ENCODE results near the gene UPK1A. TPM values are rescaled to one million over a fixed set of nuclear protein-coding genes. Genes with fewer than 3 reads are reported as not detected.

UPK1A gene
- total RNA-seq, 1 donor from 2014 or later: 0.49 TPM

DNA sequence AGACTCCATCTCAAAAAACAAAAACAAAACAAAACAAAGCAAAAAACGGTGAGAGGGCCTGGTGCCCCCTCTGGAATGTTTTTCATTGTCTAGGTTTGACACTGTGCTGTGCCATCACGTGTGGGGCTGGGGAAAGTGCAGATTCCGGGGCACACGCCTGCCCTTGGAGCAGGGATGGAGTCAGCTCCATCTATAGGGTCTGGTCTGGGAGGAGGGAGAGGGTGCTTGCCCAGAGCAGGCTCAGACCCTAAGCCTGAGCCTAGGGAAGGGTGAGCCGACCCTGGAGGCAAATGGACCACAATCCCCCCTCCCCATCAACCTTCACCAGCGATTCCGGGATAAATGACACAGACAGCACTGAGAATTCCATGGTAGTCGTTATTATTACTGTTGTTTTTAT is 27.1 kb downstream of the UPK1A start:
- no peak for DNase-seq

DNA sequence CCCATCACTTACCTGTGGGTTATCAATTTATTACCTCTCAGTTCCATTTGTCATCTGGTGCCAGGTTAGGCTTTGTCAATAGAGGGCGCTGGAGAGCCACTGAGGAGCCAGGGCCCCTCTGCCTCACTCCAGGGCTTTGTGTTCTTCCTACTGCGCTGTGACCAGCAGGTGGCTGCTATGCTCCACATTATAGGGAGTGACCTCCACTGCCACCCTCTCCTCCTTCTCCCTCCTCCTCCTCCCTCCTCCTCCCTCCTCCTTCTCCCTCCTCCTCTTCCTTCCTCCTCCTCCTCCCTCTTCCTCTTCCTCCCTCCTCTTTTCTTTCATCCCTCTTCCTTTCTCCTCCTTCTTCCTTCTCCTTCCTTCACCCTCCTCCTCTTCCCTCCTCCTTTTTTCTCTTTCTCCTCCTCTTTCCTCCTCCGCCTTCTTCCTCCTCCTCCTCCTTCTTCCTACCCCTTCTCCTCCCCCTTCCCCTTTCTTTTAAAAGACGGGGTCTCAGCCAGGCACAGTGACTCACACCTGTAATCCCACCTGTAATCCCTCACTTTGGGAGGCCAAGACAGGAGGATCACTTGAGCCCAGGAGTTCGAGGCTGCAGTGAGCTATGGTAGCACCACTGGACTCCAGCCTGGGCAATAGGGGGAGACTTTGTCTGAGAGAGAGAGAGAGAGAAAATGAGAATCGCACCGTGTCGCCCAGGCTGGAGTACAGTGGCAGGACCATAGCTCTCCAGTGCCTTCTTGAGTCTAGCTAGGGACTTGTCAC is 27.7 kb downstream of the UPK1A start:
- peak; percentile 45 for DNase-seq

DNA sequence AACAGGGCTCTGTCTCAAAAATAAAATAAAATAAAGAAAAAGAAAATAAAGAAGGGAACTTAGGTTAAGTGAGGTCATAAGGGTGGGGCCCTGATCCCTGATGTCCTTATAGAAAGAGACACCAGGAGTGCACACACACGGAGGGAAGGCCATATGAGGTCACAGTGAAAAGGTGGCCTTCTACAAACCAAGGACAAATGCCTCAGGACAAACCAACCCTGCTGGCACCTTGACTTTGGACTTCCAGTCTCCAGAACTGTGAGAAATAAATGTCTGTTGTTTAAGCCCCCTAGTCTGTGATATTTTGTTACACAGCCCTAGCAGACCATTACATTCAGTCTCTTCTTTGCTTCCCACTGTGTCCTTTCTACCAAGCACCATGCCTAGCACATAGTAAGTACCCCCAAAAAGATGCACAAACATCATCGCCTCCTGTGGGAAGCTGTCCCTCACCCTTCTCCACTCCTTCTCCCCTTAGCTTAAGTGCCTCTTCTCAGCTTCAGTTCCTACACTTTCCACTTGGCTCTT is 29.6 kb downstream of the UPK1A start:
- DNase-seq: no peak

DNA sequence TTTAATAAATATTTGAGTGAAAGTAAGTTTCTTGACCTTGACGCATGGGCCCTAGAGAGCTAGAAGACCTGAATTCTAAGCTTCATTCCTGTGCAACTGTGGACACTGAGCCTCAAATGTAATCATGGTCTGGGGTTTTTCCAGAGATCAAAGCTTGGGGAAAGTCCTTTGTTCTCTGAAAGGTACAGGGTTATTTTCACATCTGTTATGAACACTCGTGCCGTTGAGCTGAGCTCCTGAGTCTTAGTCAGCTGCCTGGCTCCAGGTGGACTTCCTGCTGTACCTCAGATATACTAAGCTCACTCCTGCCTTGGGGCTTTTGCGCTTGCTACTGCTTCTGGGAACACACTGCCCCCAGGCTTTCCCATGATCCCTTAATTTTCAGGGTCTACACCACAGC is 30.5 kb downstream of the UPK1A start:
- no peak for DNase-seq

DNA sequence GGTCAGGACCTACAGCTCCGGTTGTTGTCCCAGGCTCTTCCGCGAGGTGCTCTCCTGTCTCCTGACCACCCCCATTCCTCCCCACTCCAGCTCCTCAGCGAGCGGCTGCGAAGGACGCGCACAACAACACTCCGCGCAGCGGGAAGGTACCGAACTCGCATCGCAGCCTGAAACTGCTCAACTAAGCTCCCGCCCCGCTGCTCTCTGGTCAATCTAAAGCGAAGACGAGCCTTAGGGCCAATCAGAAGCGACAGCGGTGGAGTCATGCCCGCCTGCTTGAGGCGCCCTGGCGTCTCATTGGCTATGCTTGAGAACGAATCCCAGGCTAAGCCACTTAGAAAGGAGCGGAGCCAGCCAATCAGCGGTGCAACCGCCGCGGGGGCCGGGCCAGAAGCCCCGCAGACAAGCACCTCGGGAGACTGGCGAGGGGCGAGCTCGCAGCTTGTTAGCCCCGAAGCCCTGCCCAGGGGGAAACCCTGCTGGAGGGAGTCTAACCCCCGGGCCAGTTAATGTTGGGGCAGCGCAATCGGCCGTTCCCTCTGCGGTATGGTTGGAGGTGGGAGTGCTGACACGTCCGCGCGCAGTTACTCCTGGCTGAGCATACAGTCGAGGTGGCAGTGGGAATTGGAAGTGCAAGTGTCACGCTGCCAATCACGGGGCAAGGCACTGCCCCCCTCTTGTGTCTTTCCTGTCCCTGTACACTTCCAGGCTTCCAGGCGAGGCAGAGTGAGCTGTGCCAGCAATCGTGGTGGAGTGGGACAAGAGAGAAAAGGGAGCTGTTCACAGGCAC is 36.1 kb downstream of the UPK1A start:
- peak; percentile 95 for DNase-seq

DNA sequence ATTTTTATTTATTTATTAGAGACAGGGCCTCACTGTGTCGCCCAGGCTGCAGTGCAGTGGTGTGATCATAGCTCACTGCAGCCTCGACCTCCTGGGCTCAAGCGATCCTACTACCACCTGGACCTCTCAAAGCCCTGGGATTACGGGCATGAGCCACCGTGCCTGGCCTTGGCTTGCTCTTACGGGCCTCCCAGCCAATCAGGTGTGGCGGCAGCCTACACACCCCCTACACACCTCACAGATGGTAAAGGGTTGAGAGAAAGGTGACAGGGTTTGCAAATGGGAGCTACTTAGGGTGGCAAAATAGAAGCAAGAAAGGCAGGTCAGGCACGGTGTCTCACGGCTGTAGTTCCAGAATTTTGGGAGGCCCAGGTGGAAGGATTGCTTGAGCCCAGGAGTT is 37.0 kb downstream of the UPK1A start:
- no peak for DNase-seq

DNA sequence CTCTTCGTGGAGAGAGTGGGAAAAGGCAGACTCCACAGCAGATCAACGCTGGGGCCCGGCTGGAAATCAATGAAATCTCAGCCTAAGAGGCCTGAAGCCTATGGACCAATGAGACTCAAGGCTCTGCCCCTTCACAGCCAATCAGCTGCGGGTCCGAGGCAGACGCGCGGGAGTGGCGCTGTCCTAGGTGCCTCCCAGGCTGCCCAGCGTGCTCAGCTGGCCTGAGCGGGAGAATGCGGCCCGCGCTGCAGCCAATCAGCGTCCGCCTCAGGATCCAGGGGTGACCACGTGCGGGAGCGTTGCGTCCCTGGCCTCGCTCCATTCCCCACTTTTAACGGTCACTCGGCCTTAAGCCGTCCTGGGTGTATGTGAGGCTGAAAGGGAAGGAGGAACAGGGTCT is 37.9 kb downstream of the UPK1A start, which contains the start of gene ZBTB32:
ZBTB32 (plus strand) TSS at position 341 of the 400 bp plus-strand sequence. CDS start 10,069 bp downstream, outside the sequence.
- DNase-seq: no peak

DNA sequence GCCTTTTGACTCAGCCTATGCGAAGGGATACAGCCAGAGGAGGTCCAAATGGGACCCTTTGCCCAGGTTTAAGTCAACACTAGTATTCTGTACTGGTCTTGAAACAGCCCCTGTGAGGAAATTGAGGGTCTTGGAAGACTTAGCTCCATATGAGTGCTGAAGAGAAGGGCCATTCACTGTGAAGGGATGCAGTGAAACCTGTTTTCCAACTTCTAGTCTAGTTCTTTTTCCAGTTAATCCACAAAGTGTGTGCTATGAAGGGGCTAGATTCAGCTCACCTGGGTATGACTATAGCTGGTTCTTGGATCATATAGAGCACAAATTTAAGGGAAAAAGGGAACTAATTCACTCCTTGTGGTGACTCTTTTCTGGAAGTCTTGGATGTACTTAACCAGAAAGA is 42.1 kb downstream of the UPK1A start:
- DNase-seq: no peak

DNA sequence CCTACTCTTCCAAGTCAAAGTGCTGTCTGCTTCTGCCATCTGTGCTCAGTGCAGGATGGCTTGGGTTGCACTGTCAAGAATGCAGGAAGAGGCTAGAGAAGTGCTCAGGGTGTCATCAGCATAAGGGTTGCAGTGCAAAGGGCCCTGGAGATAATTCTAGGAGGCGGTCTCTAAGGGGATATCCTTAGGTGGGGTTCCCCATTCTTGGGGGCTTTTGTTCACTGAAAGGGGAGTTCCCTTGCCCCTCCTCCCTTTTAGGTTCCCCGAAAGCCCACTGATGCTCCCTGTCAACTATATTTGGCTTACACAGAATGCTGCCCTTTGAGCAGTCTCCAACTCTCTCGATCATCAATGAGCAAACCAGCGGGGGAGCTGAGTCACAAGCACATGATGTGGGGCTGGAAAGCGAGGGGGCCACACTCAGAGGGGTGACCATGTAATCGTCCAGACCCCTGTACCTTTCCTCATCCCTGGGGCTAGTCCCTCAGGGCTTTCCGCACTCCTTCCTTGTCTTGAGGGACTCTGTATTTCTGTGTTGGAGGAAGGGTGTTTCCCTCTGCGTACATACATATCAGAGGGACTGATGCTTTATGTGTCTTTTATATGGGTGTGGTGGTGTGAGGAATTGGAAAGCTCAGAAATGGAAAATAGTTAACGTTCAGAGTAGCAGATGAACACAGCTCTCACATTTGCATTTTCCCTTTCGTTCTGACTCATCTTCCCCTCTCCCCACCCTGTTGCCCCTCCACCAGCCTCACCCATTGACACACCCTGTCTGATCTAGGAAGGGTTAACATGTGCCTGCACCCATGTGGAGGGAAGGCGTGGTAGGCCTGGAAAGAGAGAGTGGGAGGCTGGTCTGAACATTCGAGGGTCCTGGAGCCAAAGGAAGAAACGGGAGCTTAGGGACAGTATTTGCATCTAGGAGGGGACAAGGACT is 44.7 kb downstream of the UPK1A start:
- no peak for DNase-seq

DNA sequence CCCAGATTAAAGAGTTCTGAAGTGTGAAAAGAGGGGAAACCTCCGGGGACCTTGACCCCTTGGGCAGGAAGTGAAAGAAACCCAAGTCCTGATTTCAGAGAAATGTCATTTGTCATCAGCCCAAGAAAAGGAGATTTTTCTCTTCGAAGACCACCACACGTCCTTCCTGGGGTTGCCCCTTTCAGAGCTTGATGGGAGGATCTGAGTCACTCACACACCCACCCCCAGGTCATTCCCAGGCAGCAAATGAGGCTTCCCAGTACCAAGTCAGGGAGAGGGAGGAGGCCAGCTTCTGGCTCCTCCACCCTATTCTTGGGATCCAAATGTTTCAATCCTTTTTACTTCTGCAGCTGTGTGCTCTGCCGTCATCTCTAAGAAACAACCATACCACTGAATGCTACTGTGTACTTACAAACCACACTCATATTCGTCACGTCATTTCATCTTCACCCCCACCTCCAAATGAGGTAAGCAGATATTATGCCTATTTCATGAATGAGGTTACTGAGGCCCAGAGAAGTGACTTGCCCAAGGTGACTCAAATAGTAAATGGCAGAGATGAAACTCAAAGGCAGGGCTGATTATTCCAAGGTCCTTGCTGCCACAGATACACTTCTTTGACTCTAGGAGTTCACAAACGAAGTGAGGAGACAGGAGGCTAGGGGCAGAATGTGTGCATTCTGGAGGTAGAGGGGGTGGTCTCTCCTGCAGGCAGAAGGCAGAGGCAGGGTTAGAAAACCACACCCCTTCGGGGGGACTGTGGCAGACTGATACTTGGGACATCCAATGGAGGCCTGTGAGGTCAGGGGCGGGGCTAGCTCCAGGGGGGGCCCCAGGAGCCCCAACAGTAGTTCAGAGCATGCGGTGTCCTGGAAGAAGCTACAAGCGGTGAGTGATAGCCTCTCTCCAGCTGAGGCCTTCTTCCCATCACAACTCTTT is 46.5 kb downstream of the UPK1A start:
- DNase-seq: no peak

DNA sequence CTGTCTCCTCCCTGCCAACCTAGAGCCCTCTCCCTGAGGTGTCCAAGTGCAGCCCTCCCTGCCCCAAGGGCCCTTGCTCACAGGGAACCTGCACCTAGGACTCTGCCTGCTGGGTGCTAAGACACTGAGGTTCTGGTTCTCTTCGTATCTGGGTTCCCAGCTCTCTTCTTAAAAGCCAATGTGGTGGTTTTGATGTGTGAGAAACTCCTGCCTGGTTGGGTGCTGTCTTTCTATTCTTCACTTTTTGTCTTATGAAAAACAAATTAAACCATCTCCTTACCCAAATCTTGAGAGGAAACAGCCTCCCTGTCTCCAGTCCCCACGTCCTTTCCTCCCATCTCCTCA is 47.2 kb downstream of the UPK1A start:
- DNase-seq: no peak

DNA sequence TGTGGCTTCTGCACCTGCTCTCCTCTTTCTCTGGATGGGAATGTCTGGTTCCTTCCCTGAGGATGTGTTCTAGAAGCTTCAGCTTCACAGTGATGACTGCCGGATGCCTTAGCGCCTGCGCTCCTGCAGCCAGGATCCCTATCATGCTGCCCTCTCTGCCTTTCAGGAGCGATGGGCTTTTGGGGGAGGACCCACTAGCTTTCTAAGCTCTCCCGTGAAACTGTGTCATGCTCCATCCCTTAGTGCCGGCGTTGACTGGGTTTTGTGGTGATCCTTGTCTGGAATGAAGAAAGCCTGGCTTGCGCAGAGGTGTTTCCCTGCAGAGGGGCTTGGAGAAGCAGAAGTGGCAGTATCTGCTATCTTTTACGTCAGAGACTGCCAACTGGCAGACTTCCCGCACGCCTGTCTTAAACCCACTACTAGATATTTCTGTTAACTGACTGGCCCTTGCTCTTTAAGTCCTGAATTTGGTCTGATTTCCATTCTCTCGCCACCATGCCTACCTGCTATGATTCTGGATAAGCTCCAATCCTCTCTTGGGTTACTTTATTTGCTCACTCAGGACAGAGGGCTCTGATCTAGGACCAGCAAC is 47.7 kb downstream of the UPK1A start:
- no peak for DNase-seq

DNA sequence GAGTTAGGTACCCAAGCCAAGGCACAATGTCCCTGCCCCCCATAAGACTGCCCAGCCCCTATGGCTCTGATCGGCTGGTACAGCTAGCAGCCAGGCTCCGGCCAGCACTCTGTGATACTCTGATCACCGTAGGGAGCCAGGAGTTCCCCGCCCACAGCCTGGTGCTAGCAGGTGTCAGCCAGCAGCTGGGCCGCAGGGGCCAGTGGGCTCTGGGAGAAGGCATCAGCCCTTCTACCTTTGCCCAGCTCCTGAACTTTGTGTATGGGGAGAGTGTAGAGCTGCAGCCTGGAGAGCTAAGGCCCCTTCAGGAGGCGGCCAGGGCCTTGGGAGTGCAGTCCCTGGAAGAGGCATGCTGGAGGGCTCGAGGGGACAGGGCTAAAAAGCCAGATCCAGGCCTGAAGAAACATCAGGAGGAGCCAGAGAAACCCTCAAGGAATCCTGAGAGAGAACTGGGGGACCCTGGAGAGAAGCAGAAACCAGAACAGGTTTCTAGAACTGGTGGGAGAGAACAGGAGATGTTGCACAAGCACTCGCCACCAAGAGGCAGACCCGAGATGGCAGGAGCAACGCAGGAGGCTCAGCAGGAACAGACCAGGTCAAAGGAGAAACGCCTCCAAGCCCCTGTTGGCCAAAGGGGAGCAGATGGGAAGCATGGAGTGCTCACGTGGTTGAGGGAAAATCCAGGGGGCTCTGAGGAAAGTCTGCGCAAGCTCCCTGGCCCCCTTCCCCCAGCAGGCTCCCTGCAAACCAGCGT is 48.5 kb downstream of the UPK1A start:
- DNase-seq: no peak

DNA sequence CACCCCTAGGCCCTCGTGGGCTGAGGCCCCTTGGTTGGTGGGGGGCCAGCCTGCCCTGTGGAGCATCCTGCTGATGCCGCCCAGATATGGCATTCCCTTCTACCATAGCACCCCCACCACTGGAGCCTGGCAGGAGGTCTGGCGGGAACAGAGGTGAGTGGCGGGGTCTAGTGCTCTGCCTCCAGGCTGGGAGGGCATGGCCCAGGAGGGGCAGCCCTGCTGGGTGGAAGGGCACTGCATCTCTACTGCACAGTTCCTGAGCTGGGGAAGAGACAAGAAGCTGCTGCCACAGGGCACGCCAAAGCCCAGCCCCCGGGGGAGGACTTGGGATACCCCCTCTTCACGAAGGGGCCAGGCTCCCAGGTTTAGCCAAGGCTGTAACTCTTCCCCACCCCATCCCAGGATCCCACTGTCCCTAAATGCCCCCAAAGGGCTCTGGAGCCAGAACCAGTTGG is 49.1 kb downstream of the UPK1A start:
- no peak for DNase-seq

DNA sequence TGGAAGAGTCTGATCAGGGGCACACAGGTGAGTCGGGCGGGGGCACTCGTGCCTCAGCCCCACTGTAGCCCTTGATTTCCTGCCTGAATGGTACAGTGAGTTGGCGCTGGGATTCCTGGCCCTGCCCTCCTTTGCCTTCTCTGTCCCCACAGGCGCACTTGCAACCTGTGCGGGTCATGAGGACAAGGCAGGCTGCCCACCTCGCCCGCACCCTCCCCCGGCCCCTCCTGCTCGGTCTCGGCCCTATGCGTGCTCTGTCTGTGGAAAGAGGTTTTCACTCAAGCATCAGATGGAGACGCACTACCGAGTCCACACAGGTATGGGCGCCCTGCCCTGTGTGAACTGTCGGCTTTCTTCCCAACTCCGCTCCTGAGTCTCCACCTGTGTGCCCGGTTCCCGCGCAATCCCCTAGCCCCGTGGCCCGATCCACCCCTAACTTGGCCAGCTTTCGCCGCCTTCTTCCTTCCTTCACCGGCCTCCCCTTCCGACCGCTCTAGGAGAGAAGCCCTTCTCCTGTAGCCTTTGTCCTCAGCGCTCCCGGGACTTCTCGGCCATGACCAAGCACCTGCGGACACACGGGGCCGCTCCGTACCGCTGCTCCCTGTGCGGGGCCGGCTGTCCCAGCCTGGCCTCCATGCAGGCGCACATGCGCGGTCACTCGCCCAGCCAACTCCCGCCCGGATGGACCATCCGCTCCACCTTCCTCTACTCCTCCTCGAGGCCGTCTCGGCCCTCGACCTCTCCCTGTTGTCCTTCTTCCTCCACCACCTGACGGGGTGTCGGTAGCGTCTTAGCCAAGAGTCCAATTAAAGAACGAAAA is 49.9 kb downstream of the UPK1A start:
- no peak for DNase-seq

DNA sequence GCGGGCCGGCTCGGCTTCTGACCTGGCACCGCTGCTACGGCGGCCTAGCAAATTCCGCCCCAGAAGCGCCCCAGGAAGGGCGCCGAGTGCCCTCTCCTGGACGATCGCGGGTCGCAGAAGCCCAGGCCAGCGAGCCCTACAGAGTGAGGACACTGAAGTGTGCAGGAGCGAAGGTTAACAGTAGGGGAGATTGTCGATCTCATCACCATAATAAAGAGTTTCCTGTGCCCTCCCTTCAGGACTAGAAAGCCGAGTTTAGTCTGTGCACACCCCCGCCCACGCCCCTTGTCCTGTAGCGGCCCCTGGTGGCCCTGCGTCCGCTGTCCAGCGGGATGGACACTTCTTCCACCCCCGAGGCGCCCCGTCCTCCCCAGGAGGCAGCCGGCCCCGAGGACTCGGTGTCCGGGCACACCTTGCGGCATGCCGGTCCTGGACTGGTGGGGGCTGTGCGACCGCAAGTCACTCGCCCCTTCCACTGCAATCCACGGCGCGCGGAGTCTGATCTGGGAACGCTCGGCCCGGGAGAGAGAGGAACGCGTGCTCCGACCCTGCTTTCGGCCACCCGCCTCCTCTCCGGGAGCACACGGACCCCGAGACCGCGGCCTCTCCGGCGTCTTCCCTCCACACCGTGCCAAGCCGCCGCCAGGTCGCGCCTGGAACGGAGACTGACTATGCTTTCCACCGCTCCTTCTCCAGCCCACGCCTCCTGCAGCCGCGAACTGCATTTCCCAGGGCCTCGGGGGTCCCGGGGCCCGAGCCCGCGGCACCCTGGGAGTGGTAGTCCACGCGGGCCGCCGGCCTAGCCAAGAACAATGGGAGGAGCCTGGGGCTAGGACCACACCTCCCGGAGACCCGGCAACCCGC is 50.7 kb downstream of the UPK1A start:
- DNase-seq: peak; percentile 93

DNA sequence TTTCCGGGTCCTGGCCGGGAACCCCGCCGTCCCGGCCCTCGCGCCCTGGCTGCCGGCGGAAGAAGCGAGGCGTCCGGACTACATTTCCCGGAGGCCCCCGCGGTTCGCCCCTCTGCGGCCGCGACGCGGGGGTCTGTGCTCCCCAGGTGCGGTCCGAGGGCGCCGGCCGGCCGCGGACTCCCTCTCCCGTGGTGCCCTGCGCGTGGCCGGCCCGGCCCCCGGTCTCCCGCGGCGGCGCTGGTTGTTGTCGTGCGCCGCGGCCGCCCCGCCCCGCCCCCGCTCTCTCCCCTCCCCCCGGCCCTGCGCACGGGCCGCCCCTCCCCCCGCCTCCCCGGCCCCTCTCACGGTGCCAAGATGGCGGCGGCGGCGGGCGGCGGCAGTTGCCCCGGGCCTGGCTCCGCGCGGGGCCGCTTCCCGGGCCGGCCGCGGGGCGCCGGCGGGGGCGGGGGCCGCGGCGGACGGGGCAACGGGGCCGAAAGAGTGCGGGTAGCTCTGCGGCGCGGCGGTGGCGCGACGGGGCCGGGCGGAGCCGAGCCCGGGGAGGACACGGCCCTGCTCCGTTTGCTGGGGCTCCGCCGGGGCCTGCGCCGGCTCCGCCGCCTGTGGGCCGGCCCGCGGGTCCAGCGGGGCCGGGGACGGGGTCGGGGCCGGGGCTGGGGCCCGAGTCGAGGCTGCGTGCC is 51.5 kb downstream of the UPK1A start, which contains the start of gene KMT2B:
KMT2B (plus strand) TSS at position 339 of the 680 bp plus-strand sequence; CDS start at position 355, 16 bp downstream.
- no peak for DNase-seq
